OCI-LY3 (cell line): Measurements from ENCODE around the gene PIK3R3.

Experiments used
- CTCF ChIP-seq: fragments of 200-600, 300-600 bp; sonication (generic); IDR thresholded peaks from 2 replicates; pipeline ENCODE4 v1.5.1; 2014; ENCODE audit warnings: antibody characterized with exemption, low read length, low read depth
- EZH2phosphoT487 ChIP-seq: fragments of 200-600 bp; shearing (Covaris generic); IDR thresholded peaks from 2 replicates; pipeline ENCODE4 v1.6.1; 2018; ENCODE audit warnings: antibody characterized with exemption, mixed run types, low read depth

GRCh38 chr1:46169811-46170454, 37.5 kb upstream of the PIK3R3 start:
- TF ChIP-seq CTCF (no peak), EZH2phosphoT487 (no peak)
